NB4 (cell line): ENCODE results near the gene TNIP1.

Experiments used
- CTCF ChIP-seq: IDR thresholded peaks from one replicate; pipeline ENCODE4 v1.5.1; 2012; ENCODE audit warnings: low read depth, low read length
- MAX ChIP-seq: IDR thresholded peaks from 2 replicates; pipeline ENCODE4 v1.6.1; 2011; ENCODE audit warnings: low read depth, low read length
- MYC ChIP-seq: IDR thresholded peaks from 2 replicates; pipeline ENCODE4 v1.6.1; 2011; ENCODE audit warnings: low read depth, low read length
- POLR2A ChIP-seq: IDR thresholded peaks from 2 replicates; pipeline ENCODE4 v1.6.1; 2011; ENCODE audit warnings: mild to moderate bottlenecking; ENCODE audit not compliant: insufficient read length; ENCODE audit errors: extremely low read depth

GRCh38 chr5:151022511-151023018 is 58.3 kb downstream of the TNIP1 start:
- TF ChIP-seq CTCF (no peak), POLR2A (no peak), MAX (no peak), MYC (no peak)
